PFSK-1 (cell line): ENCODE data around the gene INSR.

Experiments used
- FOXP2 ChIP-seq: optimal IDR thresholded peaks from 2 replicates; pipeline ENCODE3; 2011; ENCODE audit warnings: borderline replicate concordance, control low read depth, inconsistent platforms; ENCODE audit not compliant: insufficient read depth; ENCODE audit errors: extremely low read length, extremely low read depth
- POLR2AphosphoS5 ChIP-seq: IDR thresholded peaks from 2 replicates; pipeline ENCODE4 v1.6.1; 2012; ENCODE audit warnings: low read depth, mild to moderate bottlenecking, control low read depth, low read length, moderate library complexity
- REST ChIP-seq, 2 experiments: IDR thresholded peaks; 2 replicates each; pipeline versions ENCODE4 v1.6.1 to v1.8.0; 2011 to 2012; ENCODE audit warnings: low read depth in 2 of 2, low read length in 2 of 2, control low read depth in 1 of 2, inconsistent platforms in 1 of 2, mild to moderate bottlenecking in 1 of 2, moderate library complexity in 1 of 2; ENCODE audit not compliant: insufficient read depth in 1 of 2
- SIN3A ChIP-seq: IDR thresholded peaks from 2 replicates; pipeline ENCODE4 v1.6.1; 2012; ENCODE audit warnings: mild to moderate bottlenecking, low read length, moderate library complexity, borderline replicate concordance; ENCODE audit not compliant: insufficient read depth
- TAF1 ChIP-seq: IDR thresholded peaks from 2 replicates; pipeline ENCODE4 v1.6.1; 2012; ENCODE audit warnings: low read length, control low read depth, borderline replicate concordance; ENCODE audit not compliant: insufficient read depth

The INSR gene

GRCh38 chr19:7125221-7125620, 169.0 kb downstream of the INSR start:
- no peak for TF ChIP-seq TAF1
- TF ChIP-seq POLR2AphosphoS5, result no peak
- TF ChIP-seq REST (IDR thresholded peaks at IDR 0.05; ENCODE audit: insufficient read depth in 1 of 2, low read depth in 2 of 2, low read length in 2 of 2), result no peak
- TF ChIP-seq SIN3A, result no peak
- no peak for TF ChIP-seq FOXP2

DNA sequence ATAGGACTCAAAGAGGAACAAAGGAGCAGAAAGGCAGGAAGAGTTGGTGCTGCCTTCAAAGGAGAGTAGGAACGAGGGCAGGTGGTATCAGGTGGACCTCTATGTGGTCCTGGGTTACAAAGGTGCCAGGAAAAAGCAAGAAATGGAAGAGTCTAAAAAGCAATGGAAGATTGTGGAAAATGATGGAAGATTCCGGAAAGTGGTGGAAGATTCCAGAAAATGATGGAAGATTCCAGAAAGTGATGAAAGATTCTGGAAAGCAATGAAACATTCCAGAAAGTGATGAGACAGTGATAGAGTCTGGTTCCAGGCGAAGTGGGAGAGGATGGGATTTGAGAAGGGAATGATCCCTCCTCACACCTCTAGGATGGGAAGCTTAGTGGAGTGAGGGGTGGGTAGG, 169.4 kb downstream of the INSR start:
- TF ChIP-seq POLR2AphosphoS5 (no peak), FOXP2 (no peak), REST (IDR thresholded peaks at IDR 0.05; ENCODE audit: insufficient read depth in 1 of 2, low read depth in 2 of 2, low read length in 2 of 2) (no peak), TAF1 (no peak), SIN3A (no peak)

- no peak for TF ChIP-seq REST (IDR thresholded peaks at IDR 0.05; ENCODE audit: insufficient read depth in 1 of 2, low read depth in 2 of 2, low read length in 2 of 2)
- no peak for TF ChIP-seq TAF1
- no peak for TF ChIP-seq FOXP2
- no peak for TF ChIP-seq SIN3A
- no peak for TF ChIP-seq POLR2AphosphoS5
Measured at GRCh38 chr19:7122701-7123100, 171.5 kb downstream of the INSR start.

DNA sequence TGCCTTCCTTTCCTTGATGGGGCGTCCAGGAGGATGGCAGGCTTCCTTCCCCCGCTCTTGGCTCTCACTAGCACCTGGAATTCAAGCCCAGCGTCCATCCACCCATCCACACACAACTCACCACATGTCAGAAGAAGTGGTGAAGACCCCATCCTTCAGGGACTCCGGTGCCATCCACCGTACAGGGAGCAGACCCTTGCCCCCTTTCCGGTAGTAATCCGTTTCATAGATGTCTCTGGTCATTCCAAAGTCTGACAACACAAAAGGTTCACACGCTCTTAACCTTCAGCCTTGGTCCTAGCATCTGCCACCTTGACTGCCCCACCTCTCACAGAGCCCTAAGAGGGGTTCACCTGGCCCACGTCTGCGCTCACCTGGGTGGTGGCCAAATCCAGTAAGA, 173.7 kb downstream of the INSR start:
- TF ChIP-seq TAF1, result no peak

- TF ChIP-seq SIN3A (no peak), FOXP2 (no peak), POLR2AphosphoS5 (no peak)
Measured at GRCh38 chr19:7119582-7119981, 174.6 kb downstream of the INSR start.

GRCh38 chr19:7117248-7117647, 177.0 kb downstream of the INSR start:
- no peak for TF ChIP-seq TAF1
- no peak for TF ChIP-seq REST (IDR thresholded peaks at IDR 0.05; ENCODE audit: insufficient read depth in 1 of 2, low read depth in 2 of 2, low read length in 2 of 2)
- TF ChIP-seq FOXP2, result no peak
- no peak for TF ChIP-seq POLR2AphosphoS5
- TF ChIP-seq SIN3A, result no peak
